ENCODE data around the gene CCR6.
"Not testable (repeated sequence)": the region's sequence is repeated elsewhere in the genome, so short reads cannot be mapped to it uniquely, and the experiment has no call there.

The CCR6 gene

GRCh38 chr6:167122827-167123657, at the start of gene CCR6:
Gene CCR6 (plus strand): TSS chr6:167123096. CDS start chr6:167136135, 13,039 bp downstream.
- Histone ChIP-seq H3K4me3 (no peak within 1 kb of the TSS), H3K27ac (no peak within 1 kb of the TSS)
- no peak for DNase-seq (ENCODE audit: low spot score)
- TF ChIP-seq CTCF (IDR thresholded peaks at IDR 0.05) = no peak

- no peak for DNase-seq (ENCODE audit: low spot score)
- H3K27ac ChIP-seq = no peak overlapping the region
- no peak overlapping the region for H3K4me3 ChIP-seq
- no peak for TF ChIP-seq CTCF (IDR thresholded peaks at IDR 0.05)
These were observed 49.1 kb upstream of the CCR6 start for GRCh38 chr6:167073679-167074274.

GRCh38 chr6:167077241-167077932, 45.5 kb upstream of the CCR6 start:
- DNase-seq (ENCODE audit: low spot score) = no peak
- no peak for TF ChIP-seq CTCF (IDR thresholded peaks at IDR 0.05)
- Histone ChIP-seq H3K27ac (no peak overlapping the region), H3K4me3 (no peak overlapping the region)

GRCh38 chr6:167078745-167079144, 44.2 kb upstream of the CCR6 start:
- no peak for TF ChIP-seq CTCF (IDR thresholded peaks at IDR 0.05)
- H3K27ac ChIP-seq = no peak overlapping the region
- DNase-seq (ENCODE audit: low spot score) = no peak
- H3K4me3 ChIP-seq = no peak overlapping the region

- no peak overlapping the region for H3K27ac ChIP-seq
- H3K4me3 ChIP-seq = no peak overlapping the region
- no peak for TF ChIP-seq CTCF (IDR thresholded peaks at IDR 0.05)
- no peak for DNase-seq (ENCODE audit: low spot score)
These were observed 43.0 kb upstream of the CCR6 start for GRCh38 chr6:167079853-167080297.

GRCh38 chr6:167087857-167088354, 35.0 kb upstream of the CCR6 start:
- Histone ChIP-seq H3K4me3 (no peak overlapping the region), H3K27ac (no peak overlapping the region)
- DNase-seq (ENCODE audit: low spot score) = no peak
- no peak for TF ChIP-seq CTCF (IDR thresholded peaks at IDR 0.05)

GRCh38 chr6:167088741-167089140, 34.2 kb upstream of the CCR6 start:
- DNase-seq (ENCODE audit: low spot score) = not testable (repeated sequence)

More at GRCh38 chr6:167088741-167089140, 34.2 kb upstream of the CCR6 start:
- H3K4me3 ChIP-seq, H3K27ac ChIP-seq: not testable (repeated sequence)

Data from coronary artery (tissue), 2 donors.